Measurements from ENCODE around the gene TMEM121. TPM values are rescaled to one million over a fixed set of nuclear protein-coding genes. Genes with fewer than 3 reads are reported as not detected.

The TMEM121 gene
- total and polyA plus RNA-seq, 10 of the 15 experiments (the other 5 are each of a cell fraction or from before 2014, with no cell fraction given) = 0.04 to 4.9 (median 1.2) TPM; not detected in 2

DNA sequence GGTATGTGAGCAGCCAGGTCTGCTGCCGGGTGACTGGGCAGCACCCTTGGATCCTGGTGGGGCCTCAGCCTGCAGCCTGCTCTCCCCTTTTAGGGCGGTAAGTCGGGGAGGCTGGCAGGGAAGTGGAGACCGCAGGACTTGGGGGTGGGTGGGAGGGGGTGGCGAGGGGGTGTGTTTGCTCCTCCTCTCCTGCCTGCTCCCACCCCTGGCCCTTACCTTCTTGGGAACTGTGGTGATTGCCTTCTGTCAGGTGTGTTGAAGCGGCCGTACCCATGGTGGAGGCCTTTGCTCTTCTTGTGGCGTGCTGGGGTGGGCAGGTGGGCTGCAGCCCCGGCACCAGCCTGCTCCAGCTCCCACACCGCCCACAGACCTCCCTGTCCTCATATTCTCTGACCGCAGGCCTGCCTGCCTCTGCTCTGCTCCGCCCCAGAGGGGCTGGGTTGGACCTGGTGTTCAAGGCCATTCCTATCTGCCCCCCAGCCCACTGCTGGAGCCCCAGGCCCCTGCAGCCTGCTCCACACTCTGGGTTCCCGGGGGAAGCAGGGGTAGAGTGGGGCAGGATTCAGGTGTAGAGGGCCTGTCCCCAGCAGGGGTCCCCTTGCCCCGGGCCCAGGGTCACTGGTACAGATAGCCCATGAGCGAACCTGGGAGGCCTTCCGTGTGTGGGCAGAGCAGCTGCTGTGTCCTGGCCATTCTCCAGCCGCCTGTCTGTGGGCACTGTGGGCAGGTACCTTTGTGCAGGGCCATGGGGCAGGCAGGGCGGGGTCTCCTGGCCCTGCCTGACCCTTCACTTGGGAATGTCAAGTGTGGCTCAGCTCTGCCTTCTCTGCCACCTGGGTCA, 30.2 kb upstream of the TMEM121 start:
- POLR2A ChIA-PET = no interaction called here
- FAIRE-seq = no peak

More for the DNA sequence above, 30.2 kb upstream of the TMEM121 start:
- BruUV-seq (replicated peaks) = no TSS peak
- H3K27ac ChIP-seq (ENCODE audit: control insufficient read depth, insufficient read depth) = no peak overlapping the region
- ChIA-PET SMC1A (ENCODE audit: uncharacterized antibody, unreplicated experiment) (no interaction called here), RAD21 (ENCODE audit: unreplicated experiment) (no interaction called here), CTCF (interaction anchor here (1.1 kb wide), 1 partner anchor 15 kb away, joined by 3 read pairs; no protein-coding TSS in a partner anchor)
- H3K4me1 ChIP-seq (ENCODE audit: control insufficient read depth, insufficient read depth, low read length) = peaks cover 7% of the 10 kb centered on the region
- no peaks in the 10 kb centered on the region for H3K27me3 ChIP-seq (replicated peaks in 1 of 2; ENCODE audit: control insufficient read depth in 2 of 2, insufficient read depth in 2 of 2, low read length in 1 of 2)
- TF ChIP-seq POLR2A (IDR thresholded peaks at IDR 0.05; ENCODE audit: low read depth, low read length) (peak; percentile 34; the same call in 1 of the 2 replicates), SREBF1 (IDR thresholded peaks at IDR 0.05; ENCODE audit: low read length) (no peak), RELA (IDR thresholded peaks at IDR 0.05; ENCODE audit: borderline replicate concordance, partially characterized antibody) (no peak)
- TF ChIP-seq, protein P1, sequence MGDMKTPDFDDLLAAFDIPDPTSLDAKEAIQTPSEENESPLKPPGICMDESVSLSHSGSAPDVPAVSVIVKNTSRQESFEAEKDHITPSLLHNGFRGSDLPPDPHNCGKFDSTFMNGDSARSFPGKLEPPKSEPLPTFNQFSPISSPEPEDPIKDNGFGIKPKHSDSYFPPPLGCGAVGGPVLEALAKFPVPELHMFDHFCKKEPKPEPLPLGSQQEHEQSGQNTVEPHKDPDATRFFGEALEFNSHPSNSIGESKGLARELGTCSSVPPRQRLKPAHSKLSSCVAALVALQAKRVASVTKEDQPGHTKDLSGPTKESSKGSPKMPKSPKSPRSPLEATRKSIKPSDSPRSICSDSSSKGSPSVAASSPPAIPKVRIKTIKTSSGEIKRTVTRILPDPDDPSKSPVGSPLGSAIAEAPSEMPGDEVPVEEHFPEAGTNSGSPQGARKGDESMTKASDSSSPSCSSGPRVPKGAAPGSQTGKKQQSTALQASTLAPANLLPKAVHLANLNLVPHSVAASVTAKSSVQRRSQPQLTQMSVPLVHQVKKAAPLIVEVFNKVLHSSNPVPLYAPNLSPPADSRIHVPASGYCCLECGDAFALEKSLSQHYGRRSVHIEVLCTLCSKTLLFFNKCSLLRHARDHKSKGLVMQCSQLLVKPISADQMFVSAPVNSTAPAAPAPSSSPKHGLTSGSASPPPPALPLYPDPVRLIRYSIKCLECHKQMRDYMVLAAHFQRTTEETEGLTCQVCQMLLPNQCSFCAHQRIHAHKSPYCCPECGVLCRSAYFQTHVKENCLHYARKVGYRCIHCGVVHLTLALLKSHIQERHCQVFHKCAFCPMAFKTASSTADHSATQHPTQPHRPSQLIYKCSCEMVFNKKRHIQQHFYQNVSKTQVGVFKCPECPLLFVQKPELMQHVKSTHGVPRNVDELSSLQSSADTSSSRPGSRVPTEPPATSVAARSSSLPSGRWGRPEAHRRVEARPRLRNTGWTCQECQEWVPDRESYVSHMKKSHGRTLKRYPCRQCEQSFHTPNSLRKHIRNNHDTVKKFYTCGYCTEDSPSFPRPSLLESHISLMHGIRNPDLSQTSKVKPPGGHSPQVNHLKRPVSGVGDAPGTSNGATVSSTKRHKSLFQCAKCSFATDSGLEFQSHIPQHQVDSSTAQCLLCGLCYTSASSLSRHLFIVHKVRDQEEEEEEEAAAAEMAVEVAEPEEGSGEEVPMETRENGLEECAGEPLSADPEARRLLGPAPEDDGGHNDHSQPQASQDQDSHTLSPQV (IDR thresholded peaks at IDR 0.05) = no peak
- in situ Hi-C loops (cut with MboI) (no loop called here), intact Hi-C loops (cut with micrococcal nuclease; ENCODE audit: unreplicated experiment) (no loop called here)
- no peaks in the 10 kb centered on the region; a peak in 1 of 4 replicates for H3K36me3 ChIP-seq (ENCODE audit: control insufficient read depth in 2 of 2, insufficient read depth in 2 of 2, low read length in 1 of 2)
- no peaks in the 10 kb centered on the region for H4K20me1 ChIP-seq (ENCODE audit: control insufficient read depth, insufficient read depth)
- H3K79me2 ChIP-seq (ENCODE audit: control insufficient read depth, insufficient read depth, low read length) = peaks cover 5% of the 10 kb centered on the region
- no peak overlapping the region for H3K4me2 ChIP-seq (ENCODE audit: control insufficient read depth, insufficient read depth)
- DNase-seq (ENCODE audit: low read depth, low spot score) = no peak
- H3K9me3 ChIP-seq (replicated peaks; ENCODE audit: control insufficient read depth, insufficient read depth, low read length) = no peaks in the 10 kb centered on the region
- ATAC-seq = no peak
- WGBS (ENCODE audit: insufficient coverage, insufficient replicate concordance, low lambda C conversion rate, missing lambda C conversion rate) = 86% methylated on average over 15 of the region's 18 CpGs
- no peak overlapping the region for H2AFZ ChIP-seq (ENCODE audit: control insufficient read depth, low read depth, low read length)
- H3K4me3 ChIP-seq = no peak overlapping the region
- H3K9ac ChIP-seq (ENCODE audit: control insufficient read depth, insufficient read depth, low read length) = no peak overlapping the region

Data from GM12878 (cell line).